ENCODE results near the gene NEXMIF. TPM values are rescaled to one million over a fixed set of nuclear protein-coding genes. Genes with fewer than 3 reads are reported as not detected.
"Not testable (repeated sequence)": the region's sequence is repeated elsewhere in the genome, so short reads cannot be mapped to it uniquely, and the experiment has no call there.

Gene NEXMIF
- total RNA-seq, 1 donor from 2014 or later, result 0.23 TPM

DNA sequence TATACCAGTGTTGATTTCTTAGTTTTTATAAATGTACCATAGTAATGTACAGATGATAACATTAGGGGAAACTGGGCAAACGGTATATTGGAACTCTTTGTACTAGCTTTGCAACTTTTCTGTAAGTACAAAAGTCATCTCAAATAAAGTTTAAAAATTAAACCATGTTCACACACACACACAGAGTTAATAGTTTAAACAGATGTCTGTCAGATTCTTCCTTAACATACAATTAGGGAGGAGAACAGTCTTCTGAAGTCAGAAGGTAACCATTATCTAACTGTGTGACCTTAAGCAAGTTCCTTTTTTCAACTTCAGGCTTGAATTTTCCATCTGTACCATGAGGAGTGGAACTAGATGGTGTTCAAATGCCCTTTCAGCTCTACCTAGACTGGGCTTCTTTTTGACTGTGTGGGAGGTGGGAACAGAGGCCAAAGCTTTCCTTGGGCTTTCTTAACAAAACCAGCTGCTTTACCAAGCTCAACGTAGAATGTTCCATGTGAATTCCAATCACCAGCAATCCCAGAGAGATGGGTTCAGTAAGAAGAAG, 127.8 kb downstream of the NEXMIF start:
- intact Hi-C loops (cut with micrococcal nuclease), result no loop called here

DNA sequence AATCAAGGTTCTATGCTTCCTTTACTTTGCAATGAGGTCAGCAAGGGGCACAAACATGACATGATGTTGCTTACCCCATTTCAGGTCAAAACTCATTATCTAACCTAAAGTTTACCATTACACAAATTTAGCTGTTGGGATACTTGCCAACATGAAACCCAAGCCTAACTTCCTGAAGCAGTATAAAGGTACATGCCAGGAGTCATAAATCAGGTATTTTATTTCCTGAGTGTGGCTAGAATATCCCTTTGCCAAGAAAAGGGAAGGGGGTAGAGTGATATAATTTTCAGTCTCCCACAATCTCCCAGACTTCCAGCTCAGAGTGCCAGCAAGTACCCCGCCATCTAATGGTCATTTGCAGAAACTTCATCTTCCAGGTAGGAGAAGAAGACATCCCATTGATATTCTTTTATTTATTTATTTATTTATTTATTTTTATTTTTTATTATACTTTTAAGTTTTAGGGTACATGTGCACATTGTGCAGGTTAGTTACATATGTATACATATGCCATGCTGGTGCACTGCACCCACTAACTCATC, 136.6 kb downstream of the NEXMIF start:
- intact Hi-C loops (cut with micrococcal nuclease), result no loop called here

DNA sequence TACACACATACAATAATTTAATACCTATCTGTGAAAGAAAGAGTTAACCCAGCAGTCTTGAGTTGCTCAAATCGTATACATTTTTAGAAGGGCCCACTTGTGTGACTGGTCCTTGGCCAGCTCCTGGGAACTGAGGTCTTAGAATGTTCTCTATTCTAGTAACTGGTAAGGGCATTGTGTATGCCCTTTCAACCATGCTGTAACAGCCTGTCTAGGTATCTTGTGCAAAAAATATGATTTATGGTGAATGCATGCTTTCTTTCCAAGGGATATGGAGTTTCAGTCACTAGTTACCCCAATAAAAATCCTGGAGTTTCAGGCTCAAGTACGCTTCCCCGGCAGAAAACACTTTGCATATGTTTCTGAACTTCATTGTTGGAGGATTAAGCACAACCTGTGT, 140.6 kb downstream of the NEXMIF start:
- intact Hi-C loops (cut with micrococcal nuclease), result no loop called here

DNA sequence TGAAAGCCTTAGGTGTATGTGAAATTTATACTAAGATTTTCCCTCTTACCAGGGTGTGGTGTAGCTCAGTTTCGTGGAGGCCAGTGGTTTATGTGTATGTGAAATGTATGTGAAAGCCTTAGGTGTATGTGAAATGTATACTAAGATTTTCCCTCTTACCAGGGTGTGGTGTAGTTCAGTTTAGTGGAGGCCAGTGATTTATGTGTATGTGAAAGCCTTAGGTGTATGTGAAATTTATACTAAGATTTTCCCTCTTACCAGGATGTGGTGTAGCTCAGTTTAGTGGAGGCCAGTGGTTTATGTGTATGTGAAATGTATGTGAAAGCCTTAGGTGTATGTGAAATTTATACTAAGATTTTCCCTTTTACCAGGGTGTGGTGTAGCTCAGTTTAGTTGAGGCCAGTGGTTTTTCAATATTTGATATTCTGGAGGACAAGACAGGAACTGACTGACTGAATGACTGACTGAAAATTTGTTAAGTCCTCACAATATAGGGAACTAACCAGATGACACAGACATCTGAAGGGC, 143.7 kb downstream of the NEXMIF start:
- intact Hi-C loops (cut with micrococcal nuclease), result no loop called here

DNA sequence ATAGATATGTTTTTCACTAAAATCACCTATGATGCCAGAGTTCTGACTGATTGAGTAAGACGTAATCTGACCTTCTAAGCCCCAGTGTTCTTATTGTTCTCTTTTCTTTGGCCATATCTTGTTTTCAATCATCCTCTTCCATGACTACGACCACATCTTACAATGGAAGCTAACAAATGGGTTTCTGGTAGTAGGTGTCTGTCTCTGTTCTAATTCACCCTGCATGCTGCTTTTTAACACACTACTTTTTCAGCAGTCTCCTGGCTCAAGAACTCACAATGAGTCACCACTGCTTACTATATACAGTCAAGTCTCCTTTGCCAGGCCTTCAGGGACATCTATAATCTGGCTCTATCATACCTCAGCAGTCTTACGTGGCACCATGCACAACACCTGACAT, 146.1 kb downstream of the NEXMIF start:
- intact Hi-C loops (cut with micrococcal nuclease), result no loop called here

DNA sequence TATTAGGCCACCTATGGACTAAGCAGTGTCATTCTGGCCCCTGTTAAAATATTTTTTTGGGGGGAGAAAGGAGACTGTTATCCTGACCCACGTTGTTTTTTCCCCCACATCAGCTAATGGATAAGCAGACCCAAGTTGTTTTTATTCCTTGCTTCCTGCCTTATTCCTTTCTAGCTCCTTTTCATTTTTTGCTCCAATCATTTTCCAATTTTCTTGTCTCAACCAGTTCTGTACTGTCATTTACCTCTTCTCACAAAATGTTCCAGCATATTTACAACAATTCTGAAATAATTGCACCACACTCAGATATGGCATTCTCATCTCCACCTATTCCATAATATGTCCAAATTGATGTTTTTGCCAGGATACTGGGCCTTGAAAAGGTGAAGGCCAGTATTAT, 150.3 kb downstream of the NEXMIF start:
- intact Hi-C loops (cut with micrococcal nuclease), result no loop called here

DNA sequence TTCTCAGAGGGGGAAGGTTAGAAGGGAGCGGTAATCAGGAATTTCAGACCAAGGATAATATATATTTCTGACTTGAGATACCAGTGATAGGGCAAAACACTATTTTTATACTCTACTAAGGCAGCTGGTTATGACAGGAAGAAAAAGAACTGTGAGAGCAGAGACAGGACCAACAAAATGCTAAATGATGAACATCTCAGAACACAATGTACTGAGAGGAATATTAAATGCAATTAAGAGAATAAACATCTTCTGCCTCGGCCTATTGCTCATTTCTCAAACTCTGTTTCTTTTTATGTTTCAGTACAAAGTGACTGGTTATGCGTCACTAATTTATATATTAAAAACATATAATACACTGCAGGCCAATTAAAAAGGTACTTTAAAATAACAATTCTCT, 188.8 kb downstream of the NEXMIF start:
- intact Hi-C loops (cut with micrococcal nuclease), result no loop called here

DNA sequence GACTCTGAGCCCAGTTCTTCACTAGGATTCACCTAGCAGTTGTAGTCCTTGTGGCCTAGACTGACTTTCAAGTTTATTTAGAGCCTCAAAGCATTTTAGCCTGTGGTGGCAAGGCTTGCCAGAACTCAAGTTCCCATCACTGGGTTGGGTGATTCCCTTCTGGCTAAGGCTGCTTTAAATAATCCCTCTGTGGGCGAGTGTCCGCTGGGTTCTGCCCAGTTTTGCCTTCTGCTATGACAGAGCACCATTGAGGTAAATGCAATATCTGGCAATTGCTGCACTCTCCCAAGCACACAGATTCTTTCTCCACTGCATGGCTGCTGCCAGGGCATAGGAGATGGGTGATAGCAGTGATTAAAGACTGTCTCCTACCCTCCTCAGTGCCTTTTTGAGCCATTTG, 220.0 kb downstream of the NEXMIF start:
- intact Hi-C loops (cut with micrococcal nuclease), result no loop called here

DNA sequence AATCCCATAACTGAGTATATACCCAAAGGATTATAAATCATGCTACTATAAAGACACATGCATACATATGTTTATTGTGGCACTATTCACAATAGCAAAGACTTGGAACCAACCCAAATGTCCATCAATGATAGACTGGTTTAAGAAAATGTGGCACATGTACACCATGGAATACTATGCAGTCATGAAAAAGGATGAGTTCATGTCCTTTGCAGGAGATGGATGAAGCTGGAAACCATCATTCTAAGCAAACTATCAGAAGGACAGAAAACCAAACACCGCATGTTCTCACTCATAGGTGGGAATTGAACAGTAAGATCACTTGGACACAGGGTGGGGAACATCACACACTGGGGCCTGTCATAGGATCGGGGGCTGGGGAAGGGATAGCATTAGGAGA, 223.9 kb downstream of the NEXMIF start:
- intact Hi-C loops (cut with micrococcal nuclease), result not testable (repeated sequence)

DNA sequence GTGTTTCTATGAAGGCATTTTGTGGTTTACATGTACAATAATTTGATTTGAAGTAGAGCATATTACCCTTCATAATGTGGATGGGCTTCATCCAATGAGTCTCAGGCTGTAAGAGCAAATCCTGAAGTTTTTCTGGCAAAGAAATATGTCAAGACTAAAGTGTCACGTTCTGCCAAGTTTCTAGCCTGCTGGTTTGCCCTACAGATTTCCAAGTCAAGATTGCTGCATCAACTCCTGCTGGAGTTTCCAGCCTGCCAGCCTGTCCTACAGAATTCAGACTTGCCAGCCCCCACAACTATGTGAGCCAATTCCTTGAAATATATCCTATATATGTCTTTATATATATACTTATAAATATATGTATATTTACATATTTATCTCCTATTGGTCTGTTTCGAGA, 240.8 kb downstream of the NEXMIF start:
- intact Hi-C loops (cut with micrococcal nuclease), result no loop called here

Other genes starting within 250 kb of the NEXMIF start
- 26.7 and 28.4 TPM in 2 replicates for gene ABCB7, start 230.8 kb upstream of the NEXMIF start, total RNA-seq